Breast epithelium (tissue), 4 donors: ENCODE results near the gene TYK2. TPM values are rescaled to one million over a fixed set of nuclear protein-coding genes. Genes with fewer than 3 reads are reported as not detected.
"Not testable (repeated sequence)": the region's sequence is repeated elsewhere in the genome, so short reads cannot be mapped to it uniquely, and the experiment has no call there.

Experiments used
- DNase-seq, 2 donors: peaks; one replicate each; pipeline ENCODE4 v3.0.0-alpha.2; 2019; ENCODE audit warnings: low spot score in 2 of 2
- H3K27ac ChIP-seq, 2 donors: fragments of 200-600 bp; sonication (generic) in 1 of 2; one replicate each; pipeline ENCODE4 v1.5.1; 2016 to 2019; ENCODE audit warnings: mild to moderate bottlenecking in 1 of 2
- H3K27me3 ChIP-seq, 2 donors: fragments of 200-600 bp; sonication (generic) in 1 of 2; one replicate each; pipeline versions ENCODE4 v1.5.1 to v1.6.0; 2017 to 2019; ENCODE audit warnings: control low read depth in 1 of 2, mild to moderate bottlenecking in 1 of 2
- H3K36me3 ChIP-seq: fragments of 200-600 bp; one replicate; pipeline ENCODE4 v1.5.1; 2019
- H3K4me1 ChIP-seq, 2 donors: fragments of 200-600 bp; sonication (generic); one replicate each; pipeline ENCODE4 v1.5.1; 2016 to 2019; ENCODE audit warnings: control low read depth in 1 of 2
- H3K4me3 ChIP-seq, 3 donors: fragments of 200-600 bp; sonication (generic); 1 replicate in 2 of 3; 2 replicates in 1 of 3; pipeline ENCODE4 v1.5.1; 2016 to 2019; ENCODE audit warnings: mild to moderate bottlenecking in 3 of 3, moderate library complexity in 2 of 3
- H3K9me3 ChIP-seq, 2 donors: fragments of 200-600 bp; sonication (generic) in 1 of 2; one replicate each; pipeline ENCODE4 v1.5.1; 2016 to 2019; ENCODE audit warnings: control low read depth in 1 of 2
- POLR2A ChIP-seq: fragments of 450-650 bp; IDR thresholded peaks from one replicate; pipeline ENCODE4 v1.6.1; 2016; ENCODE audit warnings: antibody characterized with exemption, mild to moderate bottlenecking, moderate library complexity
- POLR2AphosphoS5 ChIP-seq, 3 donors: sonication (generic); formaldehyde crosslinking; IDR thresholded peaks; one replicate each; pipeline ENCODE4 v1.6.1; 2017; ENCODE audit warnings: antibody characterized with exemption in 3 of 3
- intact Hi-C: fragments of 100-400 bp; cut with DNase I; formaldehyde crosslinking; loops from one replicate; pipeline ENCODE4 v1.15.1; 2023; ENCODE audit warnings: low total_unique reads
- total RNA-seq, 3 donors: library from RNA; depleted of rRNA; stranded (reverse); fragments of >200 nt; gene quantifications; one replicate each; pipeline ENCODE4 v1.1.0, GENCODE V29; 2016
- TF ChIP-seq, protein P1 (sequence below), 3 donors: fragments of 450-650 bp; IDR thresholded peaks; one replicate each; pipeline ENCODE4 v1.5.1; 2016 to 2017; ENCODE audit warnings: antibody characterized with exemption in 3 of 3, mild to moderate bottlenecking in 3 of 3, moderate library complexity in 3 of 3

TYK2 gene
- total RNA-seq, 3 donors from 2014 or later = 61.6 to 109 (median 104) TPM

DNA sequence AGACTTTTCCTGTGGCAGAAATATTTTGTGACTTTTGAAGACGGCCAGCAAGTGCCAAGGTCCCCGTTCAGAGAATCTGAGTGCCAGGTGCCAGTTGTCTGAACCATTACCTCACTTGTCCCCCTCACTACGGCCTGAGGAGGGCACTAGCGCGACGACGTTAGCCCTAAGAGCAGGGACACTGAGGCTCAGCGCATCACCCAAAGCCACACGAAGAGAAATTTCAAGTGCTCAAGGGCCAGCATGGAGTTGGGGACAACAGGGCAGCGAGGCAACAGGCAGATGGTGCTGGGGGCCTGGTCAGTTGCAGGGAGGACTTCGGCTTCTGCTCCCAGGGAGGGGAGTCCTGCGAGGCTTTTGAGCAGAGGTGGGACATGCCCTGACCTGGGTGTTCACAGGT lies 9.5 kb upstream of the TYK2 start:
- Histone ChIP-seq H3K9me3 (no peaks in the 10 kb centered on the region), H3K27ac (no peak overlapping the region), H3K27me3 (no peaks in the 10 kb centered on the region), H3K4me1 (no peaks in the 10 kb centered on the region), H3K4me3 (no peak overlapping the region), H3K36me3 (peaks cover 2% of the 10 kb centered on the region)
- no peak for DNase-seq
- TF ChIP-seq POLR2A = no peak
- no peak for TF ChIP-seq POLR2AphosphoS5 (IDR thresholded peaks at IDR 0.05)
- TF ChIP-seq, protein P1, sequence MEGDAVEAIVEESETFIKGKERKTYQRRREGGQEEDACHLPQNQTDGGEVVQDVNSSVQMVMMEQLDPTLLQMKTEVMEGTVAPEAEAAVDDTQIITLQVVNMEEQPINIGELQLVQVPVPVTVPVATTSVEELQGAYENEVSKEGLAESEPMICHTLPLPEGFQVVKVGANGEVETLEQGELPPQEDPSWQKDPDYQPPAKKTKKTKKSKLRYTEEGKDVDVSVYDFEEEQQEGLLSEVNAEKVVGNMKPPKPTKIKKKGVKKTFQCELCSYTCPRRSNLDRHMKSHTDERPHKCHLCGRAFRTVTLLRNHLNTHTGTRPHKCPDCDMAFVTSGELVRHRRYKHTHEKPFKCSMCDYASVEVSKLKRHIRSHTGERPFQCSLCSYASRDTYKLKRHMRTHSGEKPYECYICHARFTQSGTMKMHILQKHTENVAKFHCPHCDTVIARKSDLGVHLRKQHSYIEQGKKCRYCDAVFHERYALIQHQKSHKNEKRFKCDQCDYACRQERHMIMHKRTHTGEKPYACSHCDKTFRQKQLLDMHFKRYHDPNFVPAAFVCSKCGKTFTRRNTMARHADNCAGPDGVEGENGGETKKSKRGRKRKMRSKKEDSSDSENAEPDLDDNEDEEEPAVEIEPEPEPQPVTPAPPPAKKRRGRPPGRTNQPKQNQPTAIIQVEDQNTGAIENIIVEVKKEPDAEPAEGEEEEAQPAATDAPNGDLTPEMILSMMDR (IDR thresholded peaks at IDR 0.05) = no peak
- intact Hi-C loops = no loop called here

DNA sequence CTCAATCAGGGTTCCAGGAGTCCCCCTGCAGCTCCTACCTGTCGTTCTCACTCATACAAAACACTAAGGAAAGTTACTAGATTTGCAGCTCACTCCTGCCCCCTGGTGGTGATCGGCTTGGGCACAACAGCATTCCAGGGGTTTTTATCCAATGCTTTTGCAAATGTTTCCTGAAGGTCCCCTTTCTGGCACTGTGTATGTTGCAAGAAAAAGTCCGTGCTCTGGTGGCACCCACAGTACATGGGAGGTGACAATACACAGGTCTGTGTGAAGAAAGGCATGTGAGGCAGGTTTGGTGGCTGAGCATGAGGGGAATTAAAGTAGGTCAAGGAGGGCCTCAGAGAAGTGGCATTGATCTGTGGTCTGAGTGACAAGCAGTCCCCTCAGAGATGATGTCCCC lies 8.6 kb upstream of the TYK2 start:
- TF ChIP-seq, protein P1 (IDR thresholded peaks at IDR 0.05) = peak; percentile 91 to 95 (median 91)
- no peak for TF ChIP-seq POLR2AphosphoS5 (IDR thresholded peaks at IDR 0.05)
- no peak for TF ChIP-seq POLR2A
- Histone ChIP-seq H3K9me3 (no peaks in the 10 kb centered on the region), H3K4me3 (no peak overlapping the region), H3K27ac (no peak overlapping the region), H3K4me1 (no peaks in the 10 kb centered on the region), H3K36me3 (no peaks in the 10 kb centered on the region), H3K27me3 (no peaks in the 10 kb centered on the region)
- DNase-seq = peak; percentile 79 to 92
- intact Hi-C loops = loop anchor here (1.0 kb wide), 1 partner anchor 120 kb away; no protein-coding TSS in a partner anchor

DNA sequence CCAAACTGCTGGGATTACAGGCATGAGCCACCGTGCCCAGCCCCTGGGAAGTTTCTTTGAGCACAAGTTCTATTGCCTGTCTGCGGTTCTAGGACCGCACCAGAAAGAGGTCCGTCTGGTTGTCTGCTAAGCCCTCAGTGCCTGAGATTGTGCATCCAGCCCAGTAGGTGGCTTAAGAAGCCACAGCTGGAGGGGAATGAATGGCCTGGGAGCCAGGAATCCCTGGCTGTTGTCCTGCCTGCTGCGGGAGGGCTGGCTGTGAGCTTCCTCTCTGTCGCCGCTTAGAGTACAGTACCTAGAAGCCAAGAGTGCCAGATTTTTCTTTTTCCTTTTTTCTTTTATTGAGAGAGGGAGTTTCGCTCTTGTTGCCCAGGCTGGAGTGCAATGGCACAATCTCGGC lies 4.2 kb upstream of the TYK2 start:
- intact Hi-C loops = no loop called here
- DNase-seq = no peak
- Histone ChIP-seq H3K27ac (no peak overlapping the region), H3K4me3 (no peak overlapping the region), H3K36me3 (no peaks in the 10 kb centered on the region), H3K27me3 (no peaks in the 10 kb centered on the region), H3K9me3 (no peaks in the 10 kb centered on the region), H3K4me1 (no peaks in the 10 kb centered on the region)
- TF ChIP-seq POLR2A (no peak), POLR2AphosphoS5 (IDR thresholded peaks at IDR 0.05) (no peak)
- TF ChIP-seq, protein P1 (IDR thresholded peaks at IDR 0.05) = no peak

DNA sequence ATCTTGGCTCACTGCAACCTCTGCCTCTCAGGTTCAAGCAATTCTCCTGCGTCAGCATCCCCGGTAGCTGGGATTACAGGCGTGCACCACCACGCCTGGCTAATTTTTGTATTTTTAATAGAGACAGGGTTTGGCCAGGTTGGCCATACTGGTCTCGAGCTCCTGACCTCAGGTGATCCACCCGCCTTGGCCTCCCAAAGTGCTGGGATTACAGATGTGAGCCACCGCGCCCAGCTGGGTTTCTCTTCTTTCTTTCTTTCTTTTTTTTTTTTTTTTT lies 2.8 kb upstream of the TYK2 start:
- H3K27me3 ChIP-seq, H3K4me3 ChIP-seq, H3K36me3 ChIP-seq, DNase-seq, H3K4me1 ChIP-seq, intact Hi-C loops, H3K9me3 ChIP-seq, H3K27ac ChIP-seq: not testable (repeated sequence)

DNA sequence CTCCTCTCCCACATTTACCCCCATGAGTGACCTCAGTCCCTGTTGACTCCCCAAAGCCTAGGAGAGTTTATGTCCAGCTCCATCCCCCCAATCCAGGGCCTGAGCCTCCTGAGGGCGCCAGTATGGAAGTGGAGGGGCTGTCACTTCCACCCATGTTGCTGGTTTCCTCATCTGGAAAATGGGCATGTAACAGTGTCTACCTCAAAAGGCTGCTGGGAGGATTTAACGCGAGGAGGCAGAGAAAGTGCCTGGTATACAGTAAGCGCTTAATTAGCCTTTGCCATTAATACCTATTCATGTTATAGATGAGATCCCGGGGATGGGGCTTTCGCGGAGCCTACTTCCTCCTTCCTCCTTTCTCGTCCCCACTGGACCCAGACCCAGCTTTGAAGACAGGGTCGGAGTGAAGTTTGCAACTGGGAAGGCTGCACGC lies 476 bp downstream of the TYK2 start:
- Histone ChIP-seq H3K36me3 (no peaks in the 10 kb centered on the region), H3K4me3 (peak overlapping the region; percentile 90 to 94 (median 92)), H3K27me3 (no peaks in the 10 kb centered on the region), H3K9me3 (no peaks in the 10 kb centered on the region), H3K27ac (peak overlapping the region; percentile 89), H3K4me1 (no peaks in the 10 kb centered on the region)
- DNase-seq = no peak
- intact Hi-C loops = no loop called here
- TF ChIP-seq POLR2A (no peak), POLR2AphosphoS5 (IDR thresholded peaks at IDR 0.05) (no peak)
- TF ChIP-seq, protein P1 (IDR thresholded peaks at IDR 0.05) = no peak

DNA sequence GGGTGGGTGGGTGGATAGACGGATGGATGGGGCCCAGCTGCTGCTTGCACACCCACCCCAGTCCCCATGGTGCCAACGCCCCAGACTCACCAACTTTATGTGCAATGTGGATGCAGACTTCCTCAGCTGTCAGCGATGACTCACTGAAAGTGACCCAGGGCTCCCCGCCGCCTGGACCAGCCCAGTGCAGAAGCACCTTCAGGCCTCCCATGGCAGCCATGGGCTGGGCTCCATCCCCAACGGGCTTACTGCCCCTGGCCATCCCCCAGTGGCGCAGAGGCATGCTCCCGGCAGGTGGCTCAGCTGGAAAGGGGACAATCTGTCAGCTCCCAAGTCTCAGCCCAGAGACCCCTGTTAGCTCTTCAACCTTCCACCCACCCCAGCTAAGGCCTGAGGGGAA lies 2.2 kb downstream of the TYK2 start:
- no peak for TF ChIP-seq POLR2AphosphoS5 (IDR thresholded peaks at IDR 0.05)
- TF ChIP-seq, protein P1 (IDR thresholded peaks at IDR 0.05) = no peak
- no peak for TF ChIP-seq POLR2A
- intact Hi-C loops = no loop called here

DNA sequence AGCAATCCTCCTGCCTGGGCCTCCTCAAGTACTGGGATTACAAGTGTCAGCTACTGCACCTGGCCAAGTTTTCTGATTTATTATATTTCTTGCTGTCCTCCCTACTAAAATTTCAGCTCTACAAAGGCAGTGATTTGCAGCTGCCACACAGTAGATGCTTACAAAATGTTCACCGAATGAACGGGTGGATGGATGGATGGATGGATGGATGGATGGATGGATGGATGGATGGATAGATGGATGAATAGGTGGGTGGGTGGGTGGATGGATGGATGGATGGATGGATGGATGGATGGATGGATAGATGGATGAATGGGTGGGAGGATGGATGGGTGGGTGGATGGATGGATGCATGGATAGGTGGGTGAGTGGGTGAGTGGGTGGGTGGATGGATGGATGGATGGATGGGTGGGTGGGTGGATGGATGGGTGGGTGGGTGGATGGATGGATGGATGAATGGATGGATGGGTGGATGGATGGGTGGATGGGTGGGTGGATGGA lies 3.2 kb downstream of the TYK2 start:
- H3K9me3 ChIP-seq, H3K27ac ChIP-seq, H3K4me3 ChIP-seq, H3K4me1 ChIP-seq, DNase-seq, H3K36me3 ChIP-seq, intact Hi-C loops, H3K27me3 ChIP-seq: not testable (repeated sequence)

More for the DNA sequence above, 2.2 kb downstream of the TYK2 start:
- Histone ChIP-seq H3K27me3 (no peaks in the 10 kb centered on the region), H3K4me3 (no peak overlapping the region), H3K27ac (no peak overlapping the region), H3K9me3 (no peaks in the 10 kb centered on the region), H3K36me3 (no peaks in the 10 kb centered on the region), H3K4me1 (no peaks in the 10 kb centered on the region)
- no peak for DNase-seq
